Skin epidermis (tissue), 12 donors: ENCODE measurements around the gene C1QL1.
A peak's percentile ranks its signal among the peaks of the same experiment; 100 is the strongest.

Experiments
- H3K27ac ChIP-seq, 21 experiments: fragments of 200-600 bp; sonication (generic) in 11 of 21; one replicate each; pipeline ENCODE4 v1.5.0; 2020; ENCODE audit warnings: mild to moderate bottlenecking in 3 of 21, inconsistent platforms in 2 of 21, moderate library complexity in 2 of 21
- H3K4me3 ChIP-seq, 7 experiments: fragments of 200-600 bp; sonication (generic) in 2 of 7; one replicate each; pipeline ENCODE4 v1.5.0; 2020; ENCODE audit warnings: inconsistent platforms in 2 of 7, mild to moderate bottlenecking in 2 of 7, moderate library complexity in 1 of 7

C1QL1 gene

DNA sequence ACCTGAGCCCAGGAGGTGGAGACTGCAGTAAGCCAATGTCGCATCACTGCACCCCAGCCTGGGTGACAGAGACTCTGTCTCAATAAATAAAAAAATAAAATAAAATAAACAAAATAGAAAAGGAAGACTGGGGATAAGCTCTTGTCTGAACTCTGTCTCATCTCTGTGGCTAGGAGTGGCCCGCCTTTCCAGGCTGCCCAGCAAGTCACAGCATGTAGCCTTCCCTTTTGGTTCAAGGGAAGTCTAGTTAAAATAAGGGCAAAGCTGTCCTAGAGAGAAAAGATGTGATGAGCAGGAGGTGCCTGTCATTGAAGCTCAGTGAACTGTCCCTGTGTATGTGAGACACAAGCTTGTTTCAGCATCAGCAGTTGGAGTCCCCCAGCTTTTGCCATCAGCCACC is 50.1 kb downstream of the C1QL1 start:
- Histone ChIP-seq H3K4me3 (no peak overlapping the region), H3K27ac (no peak overlapping the region)

DNA sequence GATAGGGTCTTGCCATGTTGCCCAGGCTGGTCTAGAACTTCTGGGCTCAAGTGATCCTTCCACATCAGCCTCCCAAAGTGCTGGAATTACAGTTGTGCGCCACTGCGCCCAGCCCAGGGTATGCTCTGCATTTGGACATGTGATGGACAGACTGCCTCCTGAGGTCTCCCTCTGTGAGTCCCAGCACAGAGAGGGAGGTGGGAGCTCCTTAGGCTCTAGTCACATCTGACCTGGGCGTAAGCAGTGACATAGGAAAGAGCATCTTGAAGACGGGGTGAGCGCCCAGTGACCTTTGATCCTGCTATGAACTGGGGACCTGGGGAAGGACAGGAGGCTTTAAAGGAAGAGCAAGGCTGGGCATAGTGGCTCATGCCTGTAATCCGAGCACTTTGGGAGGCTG is 50.6 kb downstream of the C1QL1 start:
- Histone ChIP-seq H3K27ac (peak overlapping the region in 1 of 21 experiments; percentile 5), H3K4me3 (no peak overlapping the region)

DNA sequence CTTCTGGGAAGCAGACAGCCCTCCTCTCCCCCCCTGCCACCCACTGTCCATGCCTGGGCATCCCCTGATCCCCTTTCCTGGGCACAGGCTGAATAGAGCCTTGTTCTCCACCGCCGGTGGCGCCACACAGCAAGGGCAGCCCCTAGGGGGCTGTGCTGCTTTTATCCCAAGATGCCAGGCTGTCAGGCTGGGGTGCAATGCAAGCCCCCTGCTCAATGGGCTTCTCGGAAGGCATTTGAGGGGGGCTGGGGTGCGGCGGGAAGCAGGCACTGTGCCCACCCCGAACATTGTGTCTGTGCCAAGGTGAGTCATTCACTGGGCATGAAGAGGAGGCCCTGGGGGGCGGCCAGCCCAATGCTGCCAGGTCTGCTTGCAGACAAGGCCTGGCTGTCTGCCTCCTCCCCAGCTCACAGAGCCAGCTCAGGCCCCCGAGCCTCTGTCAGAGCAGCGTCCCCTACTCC is 51.3 kb downstream of the C1QL1 start:
- Histone ChIP-seq H3K4me3 (no peak overlapping the region), H3K27ac (peak overlapping the region in 11 of 21 experiments; percentile 1 to 65 (median 28))

DNA sequence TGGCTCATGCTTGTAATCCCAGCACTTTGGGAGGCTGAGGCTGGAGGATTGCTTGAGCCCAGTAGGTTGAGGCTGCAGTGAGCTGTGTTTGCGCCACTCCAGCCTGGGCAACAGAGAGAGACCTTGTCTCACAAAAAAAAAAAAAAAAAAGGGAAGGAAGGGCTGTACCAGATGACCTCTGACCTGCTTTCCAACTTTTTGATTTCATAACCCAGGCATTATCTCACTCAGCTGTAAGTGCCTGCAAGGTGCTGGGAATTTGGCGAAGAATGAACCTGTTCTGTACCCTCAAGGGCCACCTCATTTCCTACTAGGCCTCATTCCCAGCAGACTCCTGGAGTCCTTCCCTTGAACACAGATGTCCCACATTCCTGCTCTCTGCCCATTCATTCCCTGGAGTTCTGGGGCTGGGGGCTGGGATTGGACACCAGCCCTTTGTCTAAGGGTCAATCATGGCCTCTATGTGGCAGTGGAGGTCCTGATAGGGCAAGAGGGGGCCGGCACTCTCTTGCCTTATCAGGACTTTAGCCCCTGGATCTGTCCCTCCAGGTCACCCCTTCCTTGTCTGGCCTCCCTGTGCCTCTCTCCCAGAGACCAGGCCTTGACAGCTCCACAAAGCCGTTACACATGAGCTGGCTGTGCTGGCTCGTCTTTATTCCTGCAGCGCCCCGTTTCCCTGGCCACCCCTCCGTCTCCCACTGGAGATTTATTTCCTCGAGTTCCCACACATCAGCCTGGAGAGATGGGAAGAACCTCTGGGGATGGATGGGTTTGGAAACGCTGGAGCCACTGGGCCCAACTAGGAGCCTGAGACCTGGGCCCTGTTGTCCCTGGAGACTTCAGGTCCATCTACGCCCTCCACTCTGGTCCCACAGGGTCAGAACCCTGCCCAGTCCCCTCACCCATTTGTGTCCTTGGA is 52.0 kb downstream of the C1QL1 start:
- no peak overlapping the region for H3K4me3 ChIP-seq
- peak overlapping the region in 12 of 21 experiments; percentile 1 to 65 (median 34) for H3K27ac ChIP-seq

DNA sequence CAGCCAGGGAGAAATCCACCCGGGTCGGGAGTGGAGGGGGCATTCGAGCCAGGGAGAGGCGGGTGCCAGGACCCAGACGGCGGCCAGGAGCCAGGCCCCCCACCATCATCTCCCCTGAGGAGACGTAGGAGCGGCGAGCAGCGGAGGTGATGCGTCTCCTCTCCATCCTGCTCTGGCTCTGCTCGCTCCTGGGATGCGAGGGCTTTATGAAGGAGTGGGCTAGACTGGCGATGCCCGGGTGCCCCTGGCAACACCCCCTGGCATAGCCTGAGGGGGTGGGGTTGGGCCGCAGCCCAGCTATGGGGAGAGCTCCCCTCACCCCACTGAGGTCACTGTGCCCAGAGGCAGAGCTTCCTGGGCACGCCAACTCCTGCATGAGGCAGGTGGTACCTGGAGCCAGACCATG is 52.8 kb downstream of the C1QL1 start, which contains the start of gene GFAP:
Gene GFAP, minus strand, starts transcription at position 180 of the 406 bp plus-strand sequence. Its CDS starts 14 bp downstream, at position 166.
- Histone ChIP-seq H3K27ac (peak within 1 kb of the TSS in 10 of 21 experiments; percentile 1 to 65 (median 29)), H3K4me3 (no peak within 1 kb of the TSS)

DNA sequence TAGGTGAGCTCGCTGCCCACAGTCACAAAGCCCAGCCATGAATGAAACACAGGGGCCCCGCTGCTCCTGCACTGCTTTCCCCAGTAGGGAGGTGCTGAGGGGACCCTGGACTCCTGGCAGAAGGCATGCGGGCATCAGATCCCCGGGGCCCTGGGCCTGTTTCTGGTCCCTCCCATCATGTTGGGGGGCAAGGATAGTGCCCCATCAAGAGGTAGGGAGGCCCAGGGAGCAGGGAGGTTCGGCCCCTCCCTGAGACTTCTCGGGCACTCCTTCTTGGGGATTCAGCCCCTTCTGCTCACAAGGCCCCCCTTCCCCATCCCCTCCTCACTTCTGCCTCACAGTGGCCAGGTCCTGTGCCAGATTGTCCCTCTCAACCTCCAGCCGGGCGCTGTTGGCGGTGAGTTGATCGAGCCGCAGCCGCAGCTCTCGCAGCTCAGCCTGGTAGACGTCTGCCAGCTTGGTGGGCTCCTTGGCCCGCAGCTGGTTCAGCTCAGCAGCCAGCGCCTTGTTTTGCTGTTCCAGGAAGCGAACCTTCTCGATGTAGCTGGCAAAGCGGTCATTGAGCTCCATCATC is 53.3 kb downstream of the C1QL1 start:
- H3K27ac ChIP-seq: no peak overlapping the region
- H3K4me3 ChIP-seq: no peak overlapping the region

DNA sequence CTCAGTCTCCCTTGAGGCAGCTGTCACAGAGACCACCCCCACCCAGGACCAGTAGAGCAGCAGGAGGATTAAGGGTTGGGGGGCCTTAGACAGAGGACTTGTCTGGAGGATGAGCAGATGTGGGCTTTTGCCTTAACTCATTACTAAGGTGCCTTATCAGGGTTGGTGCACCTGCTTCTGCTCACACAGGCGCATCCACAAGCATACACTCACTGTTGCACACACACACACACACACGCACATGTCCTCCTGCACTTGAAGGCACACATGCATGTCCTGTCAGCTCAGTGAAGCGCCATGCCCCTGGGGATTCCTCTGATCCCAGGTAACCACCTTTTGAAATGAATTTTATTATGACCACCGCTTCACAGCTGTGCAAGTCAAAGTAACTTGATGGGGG is 54.0 kb downstream of the C1QL1 start:
- H3K4me3 ChIP-seq: no peak overlapping the region
- no peak overlapping the region for H3K27ac ChIP-seq

- Histone ChIP-seq H3K4me3 (no peak overlapping the region), H3K27ac (no peak overlapping the region)
Observed at GRCh38 chr17:44913676-44914075, 54.4 kb downstream of the C1QL1 start.

DNA sequence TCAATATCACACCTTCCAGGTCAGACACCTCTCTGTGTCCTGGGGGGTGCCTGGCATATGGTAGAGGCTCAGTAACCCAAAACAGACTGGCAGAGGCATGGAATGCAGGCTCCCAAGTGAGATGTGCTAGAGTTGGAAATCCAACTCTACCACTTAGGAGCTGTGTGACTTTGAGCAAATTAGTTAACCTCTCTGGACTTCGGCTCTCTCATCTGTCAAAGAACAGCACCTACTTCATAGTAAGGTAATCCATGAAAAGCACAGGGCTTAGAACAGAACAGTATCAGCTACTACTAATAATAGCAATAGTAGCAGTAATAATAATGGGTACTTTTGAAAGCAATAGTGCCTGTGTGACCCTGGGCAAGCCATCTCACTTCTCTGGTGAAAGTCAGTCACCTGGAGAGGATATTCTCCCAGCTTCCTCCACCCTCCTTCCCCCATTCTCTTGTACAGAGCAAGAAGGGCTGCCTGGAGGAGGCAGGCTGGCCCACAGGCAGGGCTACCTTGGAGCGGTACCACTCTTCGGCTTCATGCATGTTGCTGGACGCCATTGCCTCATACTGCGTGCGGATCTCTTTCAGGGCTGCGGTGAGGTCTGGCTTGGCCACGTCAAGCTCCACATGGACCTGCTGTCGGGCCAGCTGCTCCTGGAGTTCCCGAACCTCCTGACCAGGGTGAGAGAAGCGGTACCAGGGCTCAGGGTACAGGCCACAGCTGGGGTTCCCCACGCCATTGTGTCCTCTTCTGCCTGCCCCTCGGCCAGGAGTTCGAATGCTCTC is 55.1 kb downstream of the C1QL1 start:
- no peak overlapping the region for H3K27ac ChIP-seq

GRCh38 chr17:44911133-44912001 is 56.7 kb downstream of the C1QL1 start:
- peak overlapping the region in 4 of 7 experiments; percentile 7 to 23 (median 19) for H3K4me3 ChIP-seq
- H3K27ac ChIP-seq: no peak overlapping the region

More for the DNA sequence above, 55.1 kb downstream of the C1QL1 start:
- no peak overlapping the region for H3K4me3 ChIP-seq

- H3K27ac ChIP-seq: peak overlapping the region in 1 of 21 experiments; percentile 9
- no peak overlapping the region for H3K4me3 ChIP-seq
Observed at GRCh38 chr17:44910231-44911106, 57.6 kb downstream of the C1QL1 start.
